HG02798 (cell line): ENCODE measurements around the gene ALKBH7.
"Not testable (repeated sequence)": the region's sequence is repeated elsewhere in the genome, so short reads cannot be mapped to it uniquely, and the experiment has no call there.

ENCODE experiments used
- ATAC-seq: cut with Tn5 transposase; IDR thresholded peaks from one replicate; pipeline ENCODE4 v1.9.1; 2021; ENCODE audit warnings: mild to moderate bottlenecking; ENCODE audit not compliant: unreplicated experiment, poor library complexity

Gene ALKBH7, protein sequence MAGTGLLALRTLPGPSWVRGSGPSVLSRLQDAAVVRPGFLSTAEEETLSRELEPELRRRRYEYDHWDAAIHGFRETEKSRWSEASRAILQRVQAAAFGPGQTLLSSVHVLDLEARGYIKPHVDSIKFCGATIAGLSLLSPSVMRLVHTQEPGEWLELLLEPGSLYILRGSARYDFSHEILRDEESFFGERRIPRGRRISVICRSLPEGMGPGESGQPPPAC

DNA sequence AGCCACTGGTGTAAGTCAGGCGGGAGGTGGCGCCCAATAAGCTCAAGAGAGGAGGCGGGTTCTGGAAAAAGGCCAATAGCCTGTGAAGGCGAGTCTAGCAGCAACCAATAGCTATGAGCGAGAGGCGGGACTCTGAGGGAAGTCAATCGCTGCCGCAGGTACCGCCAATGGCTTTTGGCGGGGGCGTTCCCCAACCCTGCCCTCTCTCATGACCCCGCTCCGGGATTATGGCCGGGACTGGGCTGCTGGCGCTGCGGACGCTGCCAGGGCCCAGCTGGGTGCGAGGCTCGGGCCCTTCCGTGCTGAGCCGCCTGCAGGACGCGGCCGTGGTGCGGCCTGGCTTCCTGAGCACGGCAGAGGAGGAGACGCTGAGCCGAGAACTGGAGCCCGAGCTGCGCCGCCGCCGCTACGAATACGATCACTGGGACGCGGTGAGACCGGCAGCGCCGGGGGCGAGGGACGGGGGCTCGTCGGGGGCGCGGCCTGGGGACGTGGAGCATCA is at the start of gene ALKBH7:
ALKBH7 (plus strand) TSS at position 201 of the 502 bp plus-strand sequence; CDS start at position 228, 27 bp downstream.
- peak; percentile 82 for ATAC-seq

DNA sequence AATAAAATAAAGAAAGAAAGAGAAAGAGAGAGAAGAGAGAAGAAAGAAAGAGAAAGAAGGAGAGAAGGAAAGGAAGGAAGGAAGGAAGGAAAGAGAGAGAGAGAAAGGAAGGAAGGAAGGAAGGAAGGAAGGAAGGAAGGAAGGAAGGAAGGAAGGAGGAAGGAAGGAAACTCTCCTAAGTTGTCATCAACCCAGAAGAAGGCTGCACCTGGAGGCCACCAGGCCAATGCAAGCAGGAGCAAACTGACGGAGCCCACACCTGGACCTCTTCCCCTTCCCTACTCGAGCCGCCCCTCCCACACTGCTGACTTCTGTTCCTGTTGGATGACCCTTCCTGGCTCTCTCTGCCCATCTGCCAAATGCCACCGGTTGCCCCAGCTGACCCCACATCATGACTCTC is 47.8 kb upstream of the ALKBH7 start:
- no peak for ATAC-seq

DNA sequence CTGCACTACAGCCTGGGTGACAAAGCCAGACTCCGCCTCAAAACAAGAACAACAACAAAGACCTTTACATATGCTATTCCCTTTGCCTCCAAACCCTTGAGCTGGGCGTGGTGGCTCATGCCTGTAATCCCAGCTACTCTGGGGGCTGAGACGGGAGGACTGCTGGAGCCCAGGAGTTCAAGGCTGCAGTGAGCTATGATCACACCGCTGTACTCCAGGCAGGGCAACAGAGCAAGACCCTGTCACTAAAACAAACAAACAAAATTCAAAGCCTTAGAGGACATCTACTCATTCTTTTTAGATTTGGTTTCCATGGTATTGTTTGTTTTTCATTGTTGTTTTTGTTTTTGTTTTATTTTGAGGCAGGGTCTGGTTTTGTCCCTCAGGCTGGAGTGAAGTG is 47.0 kb upstream of the ALKBH7 start:
- ATAC-seq = no peak

DNA sequence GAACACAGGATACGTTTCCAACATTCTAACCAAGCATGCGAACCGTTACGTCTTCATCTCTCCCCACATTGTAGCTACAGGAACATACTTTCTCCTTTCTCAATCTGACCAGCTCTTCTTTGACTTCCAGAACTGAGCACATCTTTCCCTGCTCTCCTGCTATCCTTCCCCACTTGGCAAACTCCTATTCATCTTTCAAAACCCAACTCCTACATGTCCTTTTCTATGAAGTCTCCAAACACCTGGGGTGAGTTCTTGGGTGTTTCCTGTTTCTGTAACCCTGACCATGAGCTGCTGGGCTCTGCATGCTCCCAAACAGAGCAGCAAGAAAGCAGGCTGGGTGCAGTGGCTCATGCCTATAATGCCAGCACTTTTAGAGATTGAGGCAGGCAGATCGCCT is 45.8 kb upstream of the ALKBH7 start:
- no peak for ATAC-seq

DNA sequence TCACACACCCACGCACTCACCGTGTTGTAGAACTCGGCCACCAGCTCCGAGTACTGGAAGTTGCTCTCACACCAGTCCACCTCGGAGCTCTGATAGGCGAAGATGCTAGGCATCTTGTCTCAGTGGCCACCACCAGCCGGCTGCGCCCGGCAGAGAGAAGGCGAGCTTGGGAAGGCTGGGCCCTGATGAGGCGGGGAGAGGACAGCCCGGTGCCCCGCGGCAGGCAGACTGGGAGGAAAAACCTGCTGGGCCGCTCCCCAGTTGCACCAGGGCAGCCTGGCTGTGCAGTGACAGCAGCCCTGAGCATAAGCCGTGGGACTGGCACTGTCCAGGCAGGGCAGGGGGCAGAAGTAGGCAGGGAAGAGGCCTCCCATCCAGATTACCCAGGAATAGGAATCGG is 39.2 kb upstream of the ALKBH7 start, which contains the start of gene ACER1:
ACER1 (minus strand) TSS at position 174 of the 400 bp plus-strand sequence; CDS start at position 113, 61 bp downstream.
- no peak for ATAC-seq

DNA sequence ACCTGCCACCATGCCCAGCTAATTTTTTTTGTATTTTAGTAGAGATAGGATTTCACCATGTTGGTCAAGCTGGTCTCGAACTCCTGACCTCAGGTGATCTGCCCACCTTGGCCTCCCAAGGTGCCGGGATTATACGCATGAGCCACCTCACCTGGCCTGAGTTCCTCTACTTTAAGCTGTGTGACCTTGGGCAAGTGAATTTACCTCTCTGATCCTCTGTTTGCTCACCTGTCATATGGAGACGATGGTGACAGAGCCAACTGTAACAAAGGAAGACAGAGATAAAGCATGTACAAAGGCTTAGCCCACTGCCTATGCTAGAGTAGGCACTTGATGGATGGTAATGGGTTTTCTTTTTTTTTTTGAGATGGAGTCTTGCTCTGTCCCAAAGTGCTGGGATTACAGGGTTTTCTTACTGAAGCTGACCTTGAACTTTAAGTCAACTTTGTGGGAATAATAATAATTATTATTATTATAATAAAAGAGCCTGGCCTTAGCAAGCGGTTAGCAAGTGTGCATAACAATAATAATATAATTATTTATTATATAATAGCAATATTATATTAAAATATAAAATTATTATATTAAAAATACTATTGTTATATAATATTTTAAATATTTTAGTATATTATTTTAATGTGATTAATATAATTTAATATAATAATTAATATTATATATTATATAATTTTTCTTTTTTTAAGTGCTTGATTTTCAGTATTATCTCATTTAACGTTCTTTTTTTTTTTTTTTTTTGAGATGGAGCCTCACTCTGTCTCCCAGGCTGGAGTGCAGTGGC is 37.9 kb upstream of the ALKBH7 start:
- ATAC-seq = no peak

DNA sequence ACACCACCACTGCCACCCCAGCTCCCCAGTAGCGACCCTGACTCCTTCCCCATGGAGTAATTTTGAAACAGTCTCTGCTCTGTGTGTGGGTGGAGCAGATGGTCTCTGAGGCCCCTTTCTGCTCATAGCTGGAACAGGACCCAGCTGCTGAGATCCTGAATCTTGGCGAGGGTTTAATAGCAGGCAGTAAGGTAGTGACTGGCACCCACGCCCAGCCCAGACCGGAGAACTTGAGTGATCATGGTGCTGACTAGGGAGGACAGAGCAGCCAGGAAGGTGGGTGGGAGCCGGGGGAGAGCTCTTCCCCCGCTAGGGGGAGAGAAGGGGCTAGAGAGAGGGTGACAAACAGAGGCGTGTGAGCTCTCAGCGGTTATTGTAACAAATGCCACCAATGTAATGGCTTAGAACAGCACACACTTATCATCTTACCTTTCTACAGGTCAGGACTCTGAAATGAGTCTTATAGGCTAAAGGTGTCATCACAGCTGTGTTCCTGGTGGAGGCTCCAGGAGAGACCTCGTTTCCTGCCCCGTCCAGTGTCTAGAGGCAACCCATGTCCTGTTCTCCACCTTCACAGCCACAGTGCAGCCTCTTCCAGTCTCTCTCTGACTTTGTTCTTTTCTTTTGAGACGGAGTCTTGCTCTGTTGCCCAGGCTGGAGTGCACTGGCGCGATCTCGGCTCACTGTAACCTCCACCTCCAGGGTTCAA is 31.9 kb upstream of the ALKBH7 start:
- no peak for ATAC-seq

DNA sequence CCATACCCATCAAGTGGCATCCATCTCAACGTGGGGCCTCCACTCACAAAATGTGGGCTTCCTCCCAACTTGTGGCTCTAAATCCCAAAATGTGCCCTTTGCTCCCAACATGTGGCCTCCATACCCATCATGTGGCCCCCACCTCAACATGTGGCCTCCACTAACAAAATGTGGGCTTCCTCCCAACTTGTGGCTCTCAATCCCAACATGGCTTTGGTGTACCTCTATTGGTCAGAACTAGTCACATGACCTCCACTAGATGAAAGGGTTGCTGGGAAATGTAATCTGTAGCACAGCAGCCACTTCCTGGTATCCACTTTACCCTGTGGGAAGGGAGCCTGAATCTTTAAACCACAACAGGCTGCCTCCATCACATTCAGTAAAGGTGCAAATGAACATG is 29.1 kb upstream of the ALKBH7 start:
- no peak for ATAC-seq

DNA sequence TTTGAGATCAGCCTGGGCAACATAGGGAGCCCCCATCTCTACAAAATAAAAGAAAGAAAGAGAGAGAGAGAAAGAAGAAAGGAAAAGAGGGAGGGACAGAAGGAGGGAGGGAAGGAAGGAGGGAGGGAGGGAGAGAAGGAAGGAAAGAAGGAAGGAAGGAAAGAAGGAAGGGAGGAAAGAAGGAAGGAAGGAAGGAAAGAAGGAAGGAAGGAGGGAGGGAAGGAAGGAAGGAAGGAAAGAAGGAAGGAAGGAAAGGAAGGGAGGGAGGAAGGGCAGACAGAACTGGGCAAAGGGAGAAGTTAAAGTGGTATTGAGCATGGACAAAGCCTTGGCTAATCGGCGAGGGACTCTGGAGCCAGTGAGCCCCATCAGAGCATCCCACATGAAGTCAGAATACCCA is 23.3 kb upstream of the ALKBH7 start:
- ATAC-seq = not testable (repeated sequence)

DNA sequence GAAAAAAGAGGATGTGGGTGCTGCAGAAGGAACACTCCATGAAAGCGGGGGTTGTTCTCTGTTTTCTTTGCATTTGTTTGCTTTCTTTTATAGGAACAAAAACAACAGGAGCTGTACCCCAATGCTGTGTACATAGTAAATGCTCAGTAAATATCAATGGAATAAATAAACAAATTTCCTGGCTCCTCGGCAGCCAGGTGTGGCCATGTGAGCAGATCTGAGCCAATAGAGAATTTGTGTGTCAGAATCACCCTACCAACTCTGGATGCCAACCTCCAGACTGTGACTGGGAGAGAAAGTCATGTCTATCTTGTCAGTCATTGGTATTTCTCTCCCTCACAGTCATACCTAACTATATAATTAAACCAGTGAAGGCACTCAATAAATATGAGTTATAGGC is 21.9 kb upstream of the ALKBH7 start:
- no peak for ATAC-seq

DNA sequence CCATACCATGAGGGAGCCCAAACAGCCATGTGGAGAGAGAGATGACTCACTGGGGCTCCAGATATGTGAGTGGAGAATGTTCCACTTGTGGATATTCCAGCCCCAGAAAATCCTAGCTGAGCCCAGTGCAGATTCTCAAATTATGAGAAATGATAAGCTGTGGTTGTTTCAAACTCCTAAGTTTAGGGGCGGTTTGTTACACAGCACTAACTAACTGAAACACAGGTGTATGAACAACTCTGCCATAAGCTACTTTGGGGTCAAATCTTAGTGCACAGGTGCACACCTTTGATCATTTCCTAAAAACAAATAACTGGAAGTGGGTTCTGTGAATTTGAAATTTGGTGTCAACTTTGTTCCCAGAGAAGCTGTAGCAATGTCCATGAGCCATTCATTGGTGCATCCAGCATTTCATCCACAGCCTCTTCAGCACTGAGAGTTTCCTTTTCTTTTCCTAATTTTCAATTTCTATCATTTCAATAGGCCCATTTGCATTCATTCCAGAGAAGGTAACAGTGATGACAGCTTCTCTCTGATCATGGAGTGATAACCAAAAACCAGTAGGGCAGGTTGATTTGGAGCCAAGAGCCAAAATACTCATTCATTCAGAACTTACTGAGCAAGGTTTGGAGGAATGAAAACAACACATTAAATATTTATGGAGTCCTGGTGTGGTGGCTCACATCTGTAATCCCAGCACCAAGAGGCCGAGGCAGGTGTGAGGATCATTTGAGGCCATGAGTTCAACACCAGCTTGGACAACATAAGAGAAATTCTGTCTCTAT is 20.0 kb upstream of the ALKBH7 start:
- no peak for ATAC-seq

DNA sequence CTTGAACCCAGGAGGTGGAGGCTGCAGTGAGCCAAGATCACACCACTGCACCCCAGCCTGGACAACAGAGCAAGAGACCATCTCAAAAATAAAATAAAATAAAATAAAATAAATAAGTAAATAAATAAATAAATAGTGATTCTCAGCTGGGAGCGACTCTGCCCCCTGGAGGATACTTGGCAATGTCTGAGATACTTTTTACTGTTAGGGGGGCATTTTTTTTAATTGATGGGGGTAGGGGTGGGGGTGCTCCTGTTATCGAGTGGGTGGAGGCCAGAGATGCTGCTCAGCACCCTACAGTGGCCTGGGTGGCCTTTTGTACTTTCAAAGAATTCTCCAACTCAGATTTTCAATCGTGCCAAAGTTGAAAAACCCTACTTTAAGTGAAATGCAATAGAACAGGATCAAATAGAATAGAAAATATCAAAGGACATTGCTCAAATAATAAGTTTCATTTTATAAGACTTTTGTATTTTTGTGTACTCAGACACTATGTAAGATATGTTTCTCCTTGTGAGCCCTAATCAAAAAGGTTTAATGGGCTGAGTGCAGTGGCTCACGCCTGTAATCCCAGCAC is 18.4 kb upstream of the ALKBH7 start:
- no peak for ATAC-seq

DNA sequence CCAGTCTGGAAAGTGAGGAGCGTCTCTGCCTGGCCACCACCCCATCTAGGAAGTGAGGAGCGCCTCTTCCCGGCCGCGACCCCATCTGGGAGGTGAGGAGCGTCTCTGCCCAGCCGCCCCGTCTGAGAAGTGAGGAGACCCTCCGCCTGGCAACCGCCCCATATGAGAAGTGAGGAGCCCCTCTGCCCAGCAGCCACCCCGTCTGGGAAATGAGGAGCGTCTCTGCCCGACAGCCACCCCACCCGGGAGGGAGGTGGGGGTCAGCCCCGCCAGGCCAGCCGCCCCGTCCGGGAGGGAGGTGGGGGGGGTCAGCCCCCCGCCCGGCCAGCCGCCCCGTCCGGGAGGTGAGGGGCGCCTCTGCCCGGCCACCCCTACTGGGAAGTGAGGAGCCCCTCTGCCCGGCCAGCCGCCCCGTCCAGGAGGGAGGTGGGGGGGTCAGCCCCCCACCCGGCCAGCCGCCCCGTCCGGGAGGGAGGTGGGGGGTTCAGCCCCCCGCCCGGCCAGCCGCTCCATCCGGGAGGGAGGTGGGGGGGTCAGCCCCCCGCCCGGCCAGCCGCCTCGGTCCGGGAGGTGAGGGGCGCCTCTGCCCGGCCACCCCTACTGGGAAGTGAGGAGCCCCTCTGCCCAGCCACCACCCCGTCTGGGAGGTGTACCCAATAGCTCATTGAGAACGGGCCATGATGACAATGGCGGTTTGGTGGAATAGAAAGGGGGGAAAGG is 17.1 kb upstream of the ALKBH7 start:
- ATAC-seq = not testable (repeated sequence)

DNA sequence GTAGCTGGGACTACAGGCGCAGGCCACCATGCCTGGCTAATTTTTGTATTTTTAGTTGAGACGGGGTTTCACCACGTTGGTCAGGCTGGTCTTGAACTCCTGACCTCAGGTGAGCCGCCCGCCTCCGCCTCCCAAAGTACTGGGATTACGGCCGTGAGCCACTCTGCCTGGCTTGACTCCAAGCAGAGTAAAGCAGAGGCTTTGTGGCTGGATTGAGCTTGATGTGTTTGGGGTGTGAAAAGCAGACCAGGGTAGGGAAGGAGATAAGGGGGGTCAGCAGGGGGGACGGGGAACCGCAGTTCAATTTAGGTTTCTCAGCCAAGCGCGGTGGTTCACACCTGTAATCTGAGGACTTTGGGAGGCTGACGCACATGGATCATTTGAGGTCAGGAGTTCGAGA is 15.4 kb upstream of the ALKBH7 start:
- no peak for ATAC-seq

DNA sequence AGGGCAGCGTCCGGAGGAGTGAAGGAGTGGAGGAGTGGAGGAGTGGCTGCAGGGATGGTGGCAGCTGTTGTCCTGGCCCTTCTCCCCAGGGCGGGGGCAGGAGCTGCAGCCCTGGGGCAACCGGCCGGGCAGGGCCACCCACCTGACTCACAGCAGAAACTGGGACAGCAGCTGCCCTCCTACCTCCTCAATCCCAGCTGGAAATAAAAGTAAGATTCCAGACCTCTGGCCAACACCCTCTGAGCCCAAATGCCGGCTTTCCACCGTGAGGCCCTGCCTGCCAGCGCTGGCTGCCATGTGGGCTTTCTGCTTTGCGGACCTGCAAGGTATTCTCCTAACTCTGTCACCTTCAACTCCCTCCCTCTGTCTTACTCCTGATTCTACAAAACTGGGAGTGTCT is 14.6 kb upstream of the ALKBH7 start:
- no peak for ATAC-seq

DNA sequence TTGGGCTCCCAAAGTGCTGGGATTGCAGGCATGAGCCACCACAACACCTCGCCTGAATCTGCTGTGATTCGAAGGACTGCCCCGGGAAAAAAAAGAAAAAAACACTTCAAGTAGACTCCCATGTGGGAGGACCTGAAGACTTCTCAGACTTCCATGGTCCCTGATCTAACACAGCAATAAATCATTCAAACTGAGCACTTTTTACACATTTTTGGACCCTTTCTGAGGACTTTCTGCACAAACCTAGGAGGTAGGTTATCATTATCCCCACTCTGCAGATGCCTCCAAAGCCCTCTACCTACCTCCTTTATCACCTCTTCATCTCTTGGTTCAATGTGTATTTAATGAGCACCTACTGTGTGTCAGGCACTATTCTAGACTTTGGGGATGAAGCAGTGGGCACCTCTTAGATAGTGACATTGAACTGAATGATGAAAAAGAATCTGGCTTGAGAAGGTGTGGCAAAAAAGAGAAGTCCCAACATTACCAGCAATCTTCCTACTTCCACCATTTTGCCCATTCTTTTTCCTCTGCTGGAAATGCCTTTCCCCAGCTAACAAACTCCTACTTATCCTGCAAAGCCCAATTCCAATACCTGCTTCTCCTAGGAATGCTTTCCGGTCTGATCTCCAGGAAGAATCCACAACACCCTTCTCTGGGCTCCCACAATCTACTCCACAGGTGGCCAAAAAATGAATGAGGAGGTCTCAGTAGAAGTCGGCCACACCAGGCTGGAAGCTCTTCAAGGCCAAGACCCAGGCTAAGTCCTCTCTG is 12.8 kb upstream of the ALKBH7 start:
- no peak for ATAC-seq

DNA sequence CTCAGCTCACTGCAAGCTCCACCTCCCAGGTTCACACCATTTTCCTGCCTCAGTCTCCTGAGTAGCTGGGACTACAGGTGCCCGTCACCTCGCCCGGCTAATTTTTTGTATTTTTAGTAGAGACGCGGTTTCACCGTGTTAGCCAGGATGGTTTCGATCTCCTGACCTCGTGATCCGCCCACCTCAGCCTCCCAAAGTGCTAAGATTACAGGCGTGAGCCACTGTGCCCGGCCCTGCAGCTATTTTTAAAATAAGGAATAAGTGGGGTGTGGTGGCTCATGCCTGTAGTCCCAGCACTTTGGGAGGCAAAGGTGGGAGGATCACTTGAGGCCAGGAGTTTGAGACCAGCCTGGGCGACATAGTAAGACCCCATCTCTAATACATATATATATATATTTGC is 12.1 kb upstream of the ALKBH7 start:
- not testable (repeated sequence) for ATAC-seq

DNA sequence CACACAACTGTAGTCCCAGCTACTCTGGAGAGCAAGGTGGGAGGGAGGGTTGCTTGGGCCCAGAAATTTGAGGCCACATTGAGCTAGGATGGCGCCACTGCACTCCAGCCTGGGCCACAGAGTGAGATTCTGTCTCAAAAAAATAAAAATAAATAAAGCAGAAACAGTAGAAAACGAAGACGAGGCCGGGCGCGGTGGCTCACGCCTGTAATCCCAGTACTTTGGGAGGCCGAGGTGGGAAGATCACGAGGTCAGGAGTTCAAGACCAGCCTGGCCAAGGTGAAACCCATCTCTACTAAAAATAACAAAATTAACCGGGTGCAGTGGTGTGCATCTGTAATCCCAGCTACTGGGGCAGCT is 11.8 kb upstream of the ALKBH7 start:
- ATAC-seq = not testable (repeated sequence)

DNA sequence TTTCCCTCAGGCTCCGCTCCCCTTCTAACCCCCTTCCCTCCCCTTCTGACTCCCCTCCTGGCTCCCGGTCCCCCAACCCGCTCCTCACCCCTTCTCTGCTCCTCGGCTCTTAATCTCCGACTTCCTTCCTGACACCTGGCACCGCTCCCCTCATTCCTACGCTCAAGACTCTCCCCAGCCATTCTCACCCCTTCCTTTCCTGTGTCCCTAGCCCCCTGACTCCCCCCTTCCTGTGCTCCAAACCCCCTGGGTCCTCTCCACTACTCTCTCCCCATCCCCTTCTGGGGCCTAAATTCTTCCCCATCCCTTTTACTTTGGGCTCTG is 10.6 kb upstream of the ALKBH7 start:
- ATAC-seq = no peak
